Measurements from ENCODE around the gene GLRX2.

Gene GLRX2

DNA sequence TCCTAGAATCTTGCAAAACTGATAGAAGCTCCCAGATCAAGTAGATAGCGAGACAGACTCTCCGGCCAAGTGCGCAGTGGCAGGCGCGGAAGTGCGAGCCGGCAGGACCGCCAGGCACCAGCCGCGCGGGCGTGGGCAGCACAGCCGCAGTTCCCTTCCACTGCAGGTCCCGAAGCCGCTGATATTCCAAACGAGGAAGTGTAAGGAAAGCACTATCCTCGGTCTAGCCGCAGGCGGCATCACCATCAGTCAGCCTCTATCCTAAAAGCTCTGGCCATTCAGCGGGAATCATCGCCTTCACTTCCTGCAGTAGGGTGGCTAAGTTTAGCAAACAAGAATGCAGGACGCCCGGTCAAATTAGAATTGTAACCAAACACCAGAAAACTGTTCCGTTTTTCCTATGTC, 710 bp downstream of the GLRX2 start:
- Histone ChIP-seq H3K9me3 (no peaks in the 10 kb centered on the region), H3K4me1 (peaks cover 9% of the 10 kb centered on the region), H3K36me3 (replicated peaks) (no peaks in the 10 kb centered on the region), H3K4me3 (peak overlapping the region; percentile 61), H3K27me3 (ENCODE audit: low read depth) (no peaks in the 10 kb centered on the region)
- peak; percentile 46 to 65 for DNase-seq (ENCODE audit: low spot score in 2 of 2)
- in situ Hi-C loops (cut with MboI; ENCODE audit: low sequenced_read_pairs): no loop called here

DNA sequence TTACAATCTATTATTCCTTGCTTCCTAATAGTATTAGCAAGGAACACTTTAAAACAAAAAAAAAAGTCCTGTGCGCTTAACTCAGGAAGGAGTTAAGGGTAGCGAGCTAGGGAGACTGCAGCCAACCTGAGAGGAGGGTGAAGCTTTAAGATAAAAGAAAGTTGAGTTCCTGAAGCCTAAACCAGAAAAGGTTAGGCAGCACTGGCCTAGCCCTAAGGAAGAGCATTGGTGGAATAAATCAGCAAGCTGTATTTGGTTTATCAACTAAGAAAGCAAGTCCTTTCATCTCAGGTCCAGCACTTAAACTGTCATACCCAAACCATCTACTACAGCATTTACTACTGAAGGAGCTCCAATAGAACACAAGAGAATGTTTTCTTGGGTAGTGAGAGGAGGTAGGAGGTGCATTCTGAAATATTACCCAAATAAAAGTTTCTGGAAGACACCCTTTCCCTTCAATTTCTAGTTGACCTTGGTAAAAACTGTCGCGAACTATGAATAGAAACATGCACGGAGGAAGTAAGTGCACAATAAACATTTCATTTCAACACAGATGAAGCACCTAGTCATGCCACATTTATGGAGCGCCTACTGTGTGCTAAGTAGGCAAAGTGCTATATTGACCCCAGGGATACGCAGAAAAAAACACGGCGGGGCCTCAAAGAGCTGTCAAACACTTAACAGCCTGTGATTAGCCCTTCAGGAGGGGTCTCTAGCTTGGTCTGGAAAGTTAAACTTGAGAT, 1.3 kb downstream of the GLRX2 start:
- Histone ChIP-seq H3K4me3 (peak overlapping the region; percentile 61), H3K4me1 (peaks cover 9% of the 10 kb centered on the region), H3K27me3 (ENCODE audit: low read depth) (no peaks in the 10 kb centered on the region), H3K9me3 (no peaks in the 10 kb centered on the region), H3K36me3 (replicated peaks) (no peaks in the 10 kb centered on the region)
- in situ Hi-C loops (cut with MboI; ENCODE audit: low sequenced_read_pairs): no loop called here
- no peak for DNase-seq (ENCODE audit: low spot score in 2 of 2)

DNA sequence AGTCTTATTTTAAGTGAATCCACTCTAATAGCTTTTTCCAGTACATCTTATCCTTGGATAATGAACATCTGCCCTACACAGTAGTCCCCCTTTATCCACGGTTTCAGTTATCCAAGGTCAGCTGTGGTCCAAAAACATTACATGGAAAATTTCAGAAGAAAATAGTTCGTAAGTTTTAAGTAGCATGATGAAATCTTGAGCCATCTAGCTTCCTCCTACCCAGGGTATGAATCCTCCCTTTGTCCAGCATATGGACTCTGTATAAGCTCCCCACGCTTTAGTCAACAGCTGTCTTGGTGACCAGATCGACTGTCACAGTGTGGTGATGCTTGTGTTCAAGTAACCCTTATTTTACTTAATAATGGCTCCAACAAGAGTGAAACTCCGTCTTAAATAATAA, 2.6 kb downstream of the GLRX2 start:
- Histone ChIP-seq H3K4me3 (no peak overlapping the region), H3K27me3 (ENCODE audit: low read depth) (no peaks in the 10 kb centered on the region), H3K9me3 (no peaks in the 10 kb centered on the region), H3K36me3 (replicated peaks) (no peaks in the 10 kb centered on the region), H3K4me1 (peaks cover 9% of the 10 kb centered on the region)
- DNase-seq (ENCODE audit: low spot score in 2 of 2): no peak
- in situ Hi-C loops (cut with MboI; ENCODE audit: low sequenced_read_pairs): no loop called here

DNA sequence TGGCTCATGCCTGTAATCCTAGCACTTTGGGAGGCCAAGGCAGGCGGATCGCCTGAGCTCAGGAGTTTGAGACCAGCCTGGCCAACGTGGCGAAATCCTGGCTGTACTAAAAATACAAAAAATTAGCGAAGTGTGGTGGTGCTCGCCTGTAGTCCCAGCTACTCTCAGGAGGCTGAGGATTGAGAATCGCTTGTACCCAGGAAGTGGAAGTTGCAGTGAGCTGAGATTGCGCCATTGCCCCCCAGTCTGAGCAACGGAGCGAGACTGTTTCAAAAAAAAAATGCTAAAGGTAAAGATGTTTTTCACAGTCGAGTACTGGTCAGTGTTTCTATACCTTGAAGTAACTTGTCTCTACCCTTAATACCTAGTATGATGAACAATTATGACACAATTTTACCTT, 11.1 kb downstream of the GLRX2 start:
- Histone ChIP-seq H3K4me3 (no peak overlapping the region), H3K27me3 (ENCODE audit: low read depth) (no peaks in the 10 kb centered on the region), H3K36me3 (replicated peaks) (peaks cover 2% of the 10 kb centered on the region), H3K4me1 (peaks cover 16% of the 10 kb centered on the region), H3K9me3 (no peaks in the 10 kb centered on the region)
- no peak for DNase-seq (ENCODE audit: low spot score in 2 of 2)
- in situ Hi-C loops (cut with MboI; ENCODE audit: low sequenced_read_pairs): no loop called here

DNA sequence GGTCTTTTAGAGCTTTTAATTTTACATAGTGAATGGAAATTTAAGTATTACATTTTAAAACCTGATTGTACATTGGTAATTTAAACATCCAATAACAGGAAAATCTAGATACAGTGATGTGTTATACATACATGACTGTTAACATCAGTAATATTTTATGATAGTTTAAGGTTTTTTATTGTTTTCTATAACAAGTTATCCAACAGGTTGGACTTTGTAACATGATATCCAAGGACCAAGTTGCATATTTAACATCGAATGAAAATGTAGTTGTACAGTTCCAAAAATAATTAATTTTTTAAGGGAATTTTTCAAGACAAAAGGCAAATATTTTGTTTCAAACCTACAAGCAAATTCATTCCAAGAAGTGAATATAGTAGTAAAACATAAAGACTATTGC, 14.3 kb downstream of the GLRX2 start:
- in situ Hi-C loops (cut with MboI; ENCODE audit: low sequenced_read_pairs): no loop called here

GRCh38 chr1:193087893-193088292, 17.3 kb downstream of the GLRX2 start:
- DNase-seq (ENCODE audit: low spot score in 2 of 2): no peak
- Histone ChIP-seq H3K4me1 (no peaks in the 10 kb centered on the region), H3K27me3 (ENCODE audit: low read depth) (no peaks in the 10 kb centered on the region), H3K4me3 (no peak overlapping the region), H3K36me3 (replicated peaks) (peaks cover 29% of the 10 kb centered on the region), H3K9me3 (no peaks in the 10 kb centered on the region)
- in situ Hi-C loops (cut with MboI; ENCODE audit: low sequenced_read_pairs): no loop called here

More for the DNA sequence above, 14.3 kb downstream of the GLRX2 start:
- H3K4me1 ChIP-seq: peaks cover 4% of the 10 kb centered on the region; the same call in 1 of the 2 replicates
- DNase-seq (ENCODE audit: low spot score in 2 of 2): no peak
- H3K36me3 ChIP-seq (replicated peaks): peaks cover 6% of the 10 kb centered on the region
- no peaks in the 10 kb centered on the region for H3K9me3 ChIP-seq
- no peaks in the 10 kb centered on the region for H3K27me3 ChIP-seq (ENCODE audit: low read depth)
- no peak overlapping the region for H3K4me3 ChIP-seq

DNA sequence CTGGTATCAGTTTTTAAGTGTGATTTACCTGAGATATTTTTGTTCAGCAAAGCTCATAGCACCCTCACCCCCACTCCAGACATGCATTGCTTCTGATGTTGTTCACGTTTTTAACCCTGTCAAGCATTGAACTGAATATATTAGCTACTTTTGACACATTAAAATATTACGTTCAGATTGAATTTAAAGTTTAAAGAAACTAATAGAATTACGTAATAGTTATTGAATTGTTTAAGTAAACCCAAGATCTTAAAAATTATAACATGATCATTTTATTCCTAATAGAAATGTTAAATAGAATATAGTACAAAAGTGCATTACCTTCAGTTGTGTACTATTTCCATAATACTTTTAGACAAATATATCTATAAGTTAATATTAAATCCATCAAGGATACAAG, 18.9 kb downstream of the GLRX2 start:
- no peaks in the 10 kb centered on the region for H3K27me3 ChIP-seq (ENCODE audit: low read depth)
- in situ Hi-C loops (cut with MboI; ENCODE audit: low sequenced_read_pairs): no loop called here
- DNase-seq (ENCODE audit: low spot score in 2 of 2): no peak
- no peak overlapping the region for H3K4me3 ChIP-seq
- no peaks in the 10 kb centered on the region for H3K4me1 ChIP-seq
- no peaks in the 10 kb centered on the region for H3K9me3 ChIP-seq
- peaks cover 38% of the 10 kb centered on the region for H3K36me3 ChIP-seq (replicated peaks)

GRCh38 chr1:193085263-193085662, 20.0 kb downstream of the GLRX2 start:
- in situ Hi-C loops (cut with MboI; ENCODE audit: low sequenced_read_pairs): no loop called here
- no peaks in the 10 kb centered on the region for H3K4me1 ChIP-seq
- H3K4me3 ChIP-seq: no peak overlapping the region
- peaks cover 39% of the 10 kb centered on the region for H3K36me3 ChIP-seq (replicated peaks)
- H3K9me3 ChIP-seq: no peaks in the 10 kb centered on the region
- no peaks in the 10 kb centered on the region for H3K27me3 ChIP-seq (ENCODE audit: low read depth)
- no peak for DNase-seq (ENCODE audit: low spot score in 2 of 2)

GRCh38 chr1:193083365-193084088, 21.7 kb downstream of the GLRX2 start:
- Histone ChIP-seq H3K27me3 (ENCODE audit: low read depth) (no peaks in the 10 kb centered on the region), H3K36me3 (replicated peaks) (peaks cover 49% of the 10 kb centered on the region), H3K4me3 (no peak overlapping the region), H3K9me3 (no peaks in the 10 kb centered on the region), H3K4me1 (no peaks in the 10 kb centered on the region)
- DNase-seq (ENCODE audit: low spot score in 2 of 2): no peak
- in situ Hi-C loops (cut with MboI; ENCODE audit: low sequenced_read_pairs): no loop called here

- no peak for DNase-seq (ENCODE audit: low spot score in 2 of 2)
- in situ Hi-C loops (cut with MboI; ENCODE audit: low sequenced_read_pairs): no loop called here
- Histone ChIP-seq H3K4me3 (no peak overlapping the region), H3K9me3 (no peaks in the 10 kb centered on the region), H3K27me3 (ENCODE audit: low read depth) (no peaks in the 10 kb centered on the region), H3K36me3 (replicated peaks) (peaks cover 60% of the 10 kb centered on the region), H3K4me1 (no peaks in the 10 kb centered on the region)
These were observed 26.0 kb downstream of the GLRX2 start for GRCh38 chr1:193079187-193079586.

GRCh38 chr1:193077991-193078390, 27.2 kb downstream of the GLRX2 start:
- H3K36me3 ChIP-seq (replicated peaks): peaks cover 48% of the 10 kb centered on the region
- no peaks in the 10 kb centered on the region for H3K27me3 ChIP-seq (ENCODE audit: low read depth)
- no peak for DNase-seq (ENCODE audit: low spot score in 2 of 2)
- no peak overlapping the region for H3K4me3 ChIP-seq
- H3K9me3 ChIP-seq: no peaks in the 10 kb centered on the region
- no peaks in the 10 kb centered on the region for H3K4me1 ChIP-seq
- in situ Hi-C loops (cut with MboI; ENCODE audit: low sequenced_read_pairs): no loop called here

DNA sequence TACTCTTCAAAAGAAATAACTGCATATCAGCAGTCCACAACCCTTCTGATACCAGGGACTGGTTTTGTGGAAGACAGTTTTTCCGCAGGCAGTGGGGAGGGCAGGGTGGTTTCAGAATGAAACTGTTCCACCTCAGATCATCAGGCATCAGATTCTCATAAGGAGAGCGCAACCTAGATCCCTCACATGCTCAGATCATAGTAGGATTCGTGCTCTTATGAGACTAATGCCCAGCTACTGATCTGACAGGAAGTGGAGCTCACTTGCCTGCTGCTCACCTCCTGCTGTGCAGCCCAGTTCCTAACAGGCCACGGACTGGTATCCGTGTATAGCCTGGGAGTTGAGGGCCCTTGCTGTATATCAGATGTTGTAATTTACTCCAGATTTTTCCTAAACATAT, 34.3 kb downstream of the GLRX2 start:
- Histone ChIP-seq H3K36me3 (replicated peaks) (peaks cover 4% of the 10 kb centered on the region), H3K27me3 (ENCODE audit: low read depth) (no peaks in the 10 kb centered on the region), H3K4me1 (no peaks in the 10 kb centered on the region), H3K4me3 (no peak overlapping the region), H3K9me3 (no peaks in the 10 kb centered on the region)
- DNase-seq (ENCODE audit: low spot score in 2 of 2): no peak
- in situ Hi-C loops (cut with MboI; ENCODE audit: low sequenced_read_pairs): no loop called here

DNA sequence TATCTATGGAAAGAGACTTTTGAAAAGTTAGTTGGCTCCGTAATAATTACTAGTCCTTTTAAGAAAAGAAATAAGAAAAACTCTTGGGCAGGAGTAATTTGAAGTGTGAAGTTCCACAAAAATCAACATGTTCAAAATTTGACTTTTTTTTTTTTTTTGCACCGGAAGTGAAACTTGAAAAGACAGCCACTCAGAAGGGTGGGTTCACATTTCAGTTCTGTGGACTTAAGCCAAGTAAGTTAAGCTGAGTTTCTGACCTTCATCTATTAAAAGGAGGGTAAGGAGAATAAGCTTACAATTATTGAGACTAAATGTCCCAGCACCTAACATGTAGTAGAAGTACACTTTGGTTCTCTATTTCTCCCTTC, 34.8 kb downstream of the GLRX2 start:
- H3K4me3 ChIP-seq: no peak overlapping the region

DNA sequence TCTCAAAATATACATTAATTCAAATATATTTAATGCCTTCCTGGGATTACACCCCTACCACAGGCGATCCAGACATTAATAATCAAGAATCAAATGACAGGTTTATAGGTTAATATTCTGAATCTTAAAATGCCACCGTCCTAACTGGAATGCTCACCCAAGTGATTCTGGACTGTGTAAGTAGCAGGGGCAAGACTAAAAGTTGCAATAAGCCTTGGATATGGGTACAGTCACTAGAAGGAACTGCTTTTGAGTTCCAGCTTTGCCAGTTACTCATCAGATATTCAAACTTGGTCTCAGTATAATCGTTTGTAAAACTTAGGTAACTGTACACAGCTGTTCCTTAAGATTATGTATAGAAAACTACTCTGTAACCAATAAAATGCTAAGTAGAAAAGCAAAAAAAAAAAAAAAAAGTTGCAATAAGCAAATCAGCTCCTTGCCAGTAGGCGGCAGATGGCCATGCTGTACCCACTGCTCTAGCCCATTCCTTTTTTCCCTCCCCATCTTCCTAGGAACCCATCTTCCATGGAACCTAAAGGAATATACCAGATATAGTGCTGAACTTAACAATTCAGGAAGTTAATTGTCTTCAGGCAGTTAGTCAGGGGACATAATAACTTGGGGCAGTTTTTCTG, 35.3 kb downstream of the GLRX2 start:
- H3K4me3 ChIP-seq: no peak overlapping the region
- no peaks in the 10 kb centered on the region for H3K4me1 ChIP-seq
- H3K9me3 ChIP-seq: no peaks in the 10 kb centered on the region
- H3K27me3 ChIP-seq (ENCODE audit: low read depth): no peaks in the 10 kb centered on the region
- DNase-seq (ENCODE audit: low spot score in 2 of 2): peak in 1 of 2 experiments; percentile 34
- in situ Hi-C loops (cut with MboI; ENCODE audit: low sequenced_read_pairs): no loop called here
- peaks cover 4% of the 10 kb centered on the region for H3K36me3 ChIP-seq (replicated peaks)

More for the DNA sequence above, 34.8 kb downstream of the GLRX2 start:
- Histone ChIP-seq H3K27me3 (ENCODE audit: low read depth) (no peaks in the 10 kb centered on the region), H3K4me1 (no peaks in the 10 kb centered on the region), H3K9me3 (no peaks in the 10 kb centered on the region), H3K36me3 (replicated peaks) (peaks cover 4% of the 10 kb centered on the region)
- in situ Hi-C loops (cut with MboI; ENCODE audit: low sequenced_read_pairs): no loop called here
- no peak for DNase-seq (ENCODE audit: low spot score in 2 of 2)

Measured in HAP-1 (cell line).